ENCODE data around the gene CD300C.
"Not testable (repeated sequence)": the region's sequence is repeated elsewhere in the genome, so short reads cannot be mapped to it uniquely, and the experiment has no call there.

CD300C gene

GRCh38 chr17:74531231-74531761 lies 14.6 kb downstream of the CD300C start, which contains the start of gene CD300LB:
TSS of gene CD300LB (minus strand) at chr17:74531475. CDS start at chr17:74531350, 125 bp downstream.
- no peak for DNase-seq (ENCODE audit: low spot score)

- DNase-seq (ENCODE audit: low spot score) = no peak
Observed at GRCh38 chr17:74530831-74531150, 15.1 kb downstream of the CD300C start.

GRCh38 chr17:74529243-74529642 lies 16.7 kb downstream of the CD300C start:
- DNase-seq (ENCODE audit: low spot score) = no peak

GRCh38 chr17:74528491-74529199 lies 17.3 kb downstream of the CD300C start:
- peak; percentile 54 for DNase-seq (ENCODE audit: low spot score)

GRCh38 chr17:74527756-74528155 lies 18.2 kb downstream of the CD300C start:
- DNase-seq (ENCODE audit: low spot score) = no peak

- no peak for DNase-seq (ENCODE audit: low spot score)
Observed at GRCh38 chr17:74527081-74527480, 18.8 kb downstream of the CD300C start.

- DNase-seq (ENCODE audit: low spot score) = no peak
Observed at GRCh38 chr17:74526681-74527080, 19.2 kb downstream of the CD300C start.

- no peak for DNase-seq (ENCODE audit: low spot score)
Observed at GRCh38 chr17:74525781-74526288, 20.1 kb downstream of the CD300C start.

- DNase-seq (ENCODE audit: low spot score) = no peak
Observed at GRCh38 chr17:74525465-74525725, 20.5 kb downstream of the CD300C start.

- no peak for DNase-seq (ENCODE audit: low spot score)
Observed at GRCh38 chr17:74524653-74525464, 21.1 kb downstream of the CD300C start.

- DNase-seq (ENCODE audit: low spot score) = no peak
Observed at GRCh38 chr17:74523308-74523707, 22.6 kb downstream of the CD300C start.

- no peak for DNase-seq (ENCODE audit: low spot score)
Observed at GRCh38 chr17:74522381-74523105, 23.4 kb downstream of the CD300C start.

- DNase-seq (ENCODE audit: low spot score) = peak; percentile 31
Observed at GRCh38 chr17:74521701-74522201, 24.2 kb downstream of the CD300C start.

- DNase-seq (ENCODE audit: low spot score) = no peak
Observed at GRCh38 chr17:74520790-74521480, 25.0 kb downstream of the CD300C start.

GRCh38 chr17:74520016-74520434 lies 25.9 kb downstream of the CD300C start:
- peak; percentile 50 for DNase-seq (ENCODE audit: low spot score)

GRCh38 chr17:74518413-74518981 lies 27.4 kb downstream of the CD300C start:
- not testable (repeated sequence) for DNase-seq (ENCODE audit: low spot score)

GRCh38 chr17:74516561-74517328 lies 29.2 kb downstream of the CD300C start:
- no peak for DNase-seq (ENCODE audit: low spot score)

- DNase-seq (ENCODE audit: low spot score) = no peak
Observed at GRCh38 chr17:74515941-74516340, 30.0 kb downstream of the CD300C start.

- no peak for DNase-seq (ENCODE audit: low spot score)
Observed at GRCh38 chr17:74514632-74515334, 31.1 kb downstream of the CD300C start.

Measured in globus pallidus (tissue), 1 donor.